HuH-7 (cell line): ENCODE data around the gene CEBPA.
A peak's percentile ranks its signal among the peaks of the same experiment; 100 is the strongest.

ENCODE experiments used
- DNase-seq: peaks from one replicate; pipeline ENCODE4 v3.0.0; 2011; ENCODE audit warnings: low spot score

CEBPA gene

GRCh38 chr19:33287438-33287837, 14.9 kb downstream of the CEBPA start:
- no peak for DNase-seq

GRCh38 chr19:33286899-33287298, 15.4 kb downstream of the CEBPA start:
- no peak for DNase-seq

GRCh38 chr19:33285441-33285927, 16.9 kb downstream of the CEBPA start:
- no peak for DNase-seq

- DNase-seq = no peak
Measured at GRCh38 chr19:33284756-33285155, 17.6 kb downstream of the CEBPA start.

GRCh38 chr19:33284146-33284643, 18.1 kb downstream of the CEBPA start:
- no peak for DNase-seq

DNA sequence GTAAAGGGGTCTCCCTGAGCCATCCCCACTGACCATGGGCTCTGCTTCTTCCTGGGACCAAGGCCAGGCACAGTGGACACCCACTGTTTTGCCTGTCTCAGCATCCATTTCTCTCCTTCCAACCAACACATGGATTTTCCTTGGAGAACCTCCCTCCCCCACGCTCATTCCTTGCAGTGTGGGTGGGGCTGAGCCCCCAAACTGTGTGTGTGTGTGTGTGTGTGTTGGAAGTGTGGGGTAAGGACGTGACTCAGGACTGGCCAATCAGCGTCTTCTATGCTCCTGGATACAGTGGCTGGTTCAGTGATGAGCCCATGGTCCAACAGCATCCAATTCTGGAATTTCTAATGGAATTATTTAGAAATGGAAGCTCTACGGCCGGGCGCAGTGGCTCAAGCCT, 18.7 kb downstream of the CEBPA start:
- no peak for DNase-seq

GRCh38 chr19:33282036-33282671, 20.2 kb downstream of the CEBPA start:
- no peak for DNase-seq

DNA sequence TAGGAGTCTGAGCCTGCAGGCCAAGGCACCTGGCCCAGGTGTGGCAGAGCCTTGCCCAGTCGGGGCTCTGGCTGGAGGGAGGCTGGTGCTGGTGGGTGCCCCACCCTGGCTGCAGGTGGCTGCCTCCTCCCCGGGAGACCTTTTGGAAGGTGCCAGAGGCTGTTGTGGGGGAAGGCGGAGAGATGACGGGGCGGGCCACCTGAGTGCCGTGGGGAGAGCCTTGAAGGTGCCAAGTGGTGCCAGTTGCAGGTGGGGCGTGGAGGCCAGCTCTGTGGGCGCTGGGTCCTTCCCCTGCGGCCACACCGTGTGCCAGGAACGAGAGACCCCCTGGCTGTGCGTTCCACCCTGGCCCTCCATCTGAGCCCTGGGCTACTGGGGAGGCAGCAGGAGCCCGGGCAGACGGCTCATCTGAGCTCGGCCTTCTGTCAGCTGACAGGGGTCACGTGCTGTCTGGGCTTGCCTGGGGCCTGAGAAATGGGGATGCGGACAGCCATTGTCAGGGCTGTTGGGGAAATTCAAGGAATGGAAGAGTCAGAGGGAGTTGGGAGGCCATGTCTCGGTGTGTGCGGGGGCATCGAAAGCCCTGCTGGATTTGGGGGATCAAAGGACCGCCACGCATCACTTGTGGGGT, 20.9 kb downstream of the CEBPA start:
- DNase-seq = no peak

DNA sequence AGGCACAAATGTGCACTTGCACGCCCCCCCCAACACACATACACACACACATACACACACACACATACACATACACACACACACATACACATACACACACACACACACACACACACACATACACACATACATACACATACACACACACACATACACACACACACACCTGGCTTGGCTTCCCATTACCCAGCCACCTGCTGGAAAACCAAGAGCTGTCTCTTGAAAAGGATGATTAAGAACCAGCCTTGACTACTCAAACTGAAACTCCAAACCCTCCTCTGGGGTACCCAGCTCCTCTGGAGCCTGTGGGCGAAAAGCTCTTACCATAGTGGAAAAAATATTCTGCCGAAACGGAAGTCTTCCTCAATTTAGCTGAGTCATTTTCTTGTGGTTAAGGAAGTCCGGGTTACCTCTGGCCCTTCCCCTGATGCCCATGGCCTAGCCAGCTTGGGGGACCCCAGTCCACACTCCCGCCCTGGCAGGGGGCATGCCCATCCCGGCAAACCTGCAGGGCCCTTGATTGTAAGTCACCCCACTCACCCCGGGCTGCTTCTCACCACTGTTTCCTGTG, 21.9 kb downstream of the CEBPA start:
- DNase-seq = no peak

DNA sequence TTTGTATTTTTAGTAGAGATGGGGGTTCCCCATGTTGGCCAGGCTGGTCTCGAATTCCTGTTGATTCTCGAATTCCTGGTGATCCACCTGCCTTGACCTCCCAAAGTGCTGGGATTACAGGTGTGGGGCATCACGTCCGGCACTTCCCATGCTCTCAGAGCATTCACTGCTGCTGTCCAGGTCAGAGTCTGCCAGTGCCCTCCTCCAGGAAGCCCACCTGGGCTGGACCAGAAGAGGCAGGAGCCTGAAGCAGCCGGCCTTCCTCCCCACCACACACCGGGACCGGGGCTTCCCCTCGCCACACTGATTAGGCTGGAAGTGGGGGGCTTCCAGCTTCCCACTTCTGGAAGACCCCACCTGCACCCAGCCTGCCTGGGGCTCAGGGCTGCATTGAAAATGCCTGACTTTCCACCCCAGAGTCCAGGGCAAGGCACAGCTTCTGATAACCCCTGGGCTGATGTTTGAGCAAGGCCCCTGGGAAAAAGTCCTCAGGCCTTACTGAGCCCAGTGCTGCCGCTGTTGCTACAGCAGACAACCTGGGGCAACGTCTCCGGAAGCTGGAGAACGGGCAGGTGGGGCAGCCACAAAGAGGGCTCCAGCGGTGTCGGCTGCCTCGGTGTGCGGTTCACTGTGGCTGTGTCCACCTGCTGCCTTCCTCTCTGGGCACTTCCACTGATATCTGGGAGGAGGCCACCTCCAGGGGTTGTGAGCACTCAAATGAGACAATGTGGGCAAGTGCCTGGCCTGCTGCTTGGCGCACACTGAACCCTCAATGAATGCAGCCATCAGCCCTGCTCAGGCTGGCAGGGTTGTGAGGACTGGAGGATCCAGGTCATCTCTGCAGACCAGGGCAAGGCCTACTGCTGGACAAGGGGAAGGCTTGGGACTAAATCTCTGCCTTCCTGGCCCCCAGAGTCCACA, 22.6 kb downstream of the CEBPA start:
- DNase-seq = no peak

GRCh38 chr19:33278403-33279269, 23.7 kb downstream of the CEBPA start:
- no peak for DNase-seq

GRCh38 chr19:33278023-33278402, 24.3 kb downstream of the CEBPA start:
- DNase-seq = no peak

DNA sequence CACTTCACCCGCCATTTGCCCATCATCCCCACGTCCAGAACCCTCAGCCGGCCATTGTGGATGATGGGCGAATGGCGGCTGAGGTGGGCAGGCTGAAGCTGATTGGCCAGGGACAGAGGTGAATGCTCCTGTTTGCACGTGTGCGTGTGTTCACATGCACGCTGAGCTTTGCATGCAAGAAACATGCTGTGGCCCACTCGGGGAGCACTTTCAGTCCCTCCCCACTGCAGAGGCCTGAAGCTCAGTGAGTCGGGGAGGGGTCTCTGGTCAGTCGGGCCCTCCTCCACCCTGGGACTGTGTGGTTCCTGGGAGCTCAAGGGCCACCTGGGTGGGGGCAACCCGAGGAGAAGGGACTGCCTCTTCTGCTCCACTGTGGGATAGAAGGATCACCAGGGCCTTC, 24.9 kb downstream of the CEBPA start:
- DNase-seq = no peak

DNA sequence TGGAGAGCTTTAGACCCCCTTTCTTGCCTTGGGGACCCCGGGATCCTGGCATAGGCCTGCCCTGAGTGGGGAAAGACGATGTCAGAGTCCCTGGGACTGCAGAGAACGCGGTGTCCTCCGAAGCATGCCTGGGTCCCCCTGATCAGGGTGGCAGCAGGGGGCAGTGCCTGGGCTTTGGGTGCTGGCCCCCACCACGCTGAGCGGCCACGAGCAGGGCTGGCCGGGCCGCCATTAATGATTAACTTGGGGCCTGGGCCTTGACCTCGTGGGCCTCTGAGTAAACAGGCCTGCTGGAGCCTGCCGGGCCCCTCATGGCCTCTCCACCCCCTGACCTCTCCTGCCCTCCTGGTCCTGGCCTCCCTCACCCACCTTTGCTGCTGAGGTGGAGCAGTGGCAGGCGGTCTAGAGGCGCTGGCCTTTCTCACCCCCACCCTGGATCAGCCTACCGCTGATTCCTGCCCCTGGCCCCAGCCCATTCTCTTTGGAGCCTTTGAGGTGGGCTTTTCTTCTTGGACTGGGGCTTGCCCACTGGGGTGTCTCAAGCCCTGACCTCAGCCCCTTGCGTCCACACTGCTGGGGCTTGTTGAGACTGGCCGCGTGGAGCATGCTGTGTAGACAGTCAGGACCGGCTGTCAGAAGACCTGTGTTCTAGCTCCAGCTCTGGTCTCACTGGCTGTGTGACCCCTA, 26.3 kb downstream of the CEBPA start:
- peak; percentile 98 for DNase-seq

GRCh38 chr19:33275559-33275932, 26.8 kb downstream of the CEBPA start:
- DNase-seq = no peak

- DNase-seq = no peak
Measured at GRCh38 chr19:33274663-33275558, 27.4 kb downstream of the CEBPA start.

DNA sequence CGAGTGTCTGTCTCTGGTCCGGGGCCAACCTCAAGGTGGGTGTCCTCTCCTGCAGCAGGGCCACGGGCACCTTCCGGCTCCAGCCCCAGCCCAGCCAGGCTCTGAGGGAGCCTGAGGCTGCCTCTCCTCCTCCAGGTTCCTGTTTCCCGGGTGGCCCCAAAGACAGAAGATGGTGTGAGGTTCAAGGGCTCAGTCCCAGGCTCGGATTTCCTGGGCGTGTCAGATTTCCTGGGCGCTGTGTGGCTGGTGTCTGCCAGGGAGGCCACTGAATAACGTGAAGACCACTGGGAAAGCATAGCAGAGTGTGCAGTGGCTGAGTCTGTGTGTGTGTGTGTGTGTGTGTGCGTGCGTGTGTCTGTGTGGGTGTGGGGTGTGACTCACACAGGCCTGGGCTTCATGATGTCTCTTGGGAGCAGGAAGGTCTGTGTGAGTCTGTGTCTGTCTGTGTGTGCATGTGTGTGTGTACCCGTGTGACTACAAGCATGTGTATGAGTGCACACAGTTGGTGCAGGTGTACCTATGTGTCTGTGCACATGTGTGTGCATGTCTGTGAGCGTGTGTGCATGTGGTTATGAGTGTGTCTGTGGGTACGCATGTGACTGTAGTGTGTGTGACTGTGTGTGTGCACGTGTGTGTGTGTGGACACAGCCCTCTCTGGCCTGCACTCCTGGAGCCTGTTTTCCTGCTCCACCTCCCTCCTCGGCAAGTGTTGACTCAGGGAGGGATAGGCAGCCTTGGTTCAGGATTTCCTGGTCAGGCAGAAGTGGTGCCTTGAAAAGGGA, 28.3 kb downstream of the CEBPA start:
- DNase-seq = peak; percentile 90

DNA sequence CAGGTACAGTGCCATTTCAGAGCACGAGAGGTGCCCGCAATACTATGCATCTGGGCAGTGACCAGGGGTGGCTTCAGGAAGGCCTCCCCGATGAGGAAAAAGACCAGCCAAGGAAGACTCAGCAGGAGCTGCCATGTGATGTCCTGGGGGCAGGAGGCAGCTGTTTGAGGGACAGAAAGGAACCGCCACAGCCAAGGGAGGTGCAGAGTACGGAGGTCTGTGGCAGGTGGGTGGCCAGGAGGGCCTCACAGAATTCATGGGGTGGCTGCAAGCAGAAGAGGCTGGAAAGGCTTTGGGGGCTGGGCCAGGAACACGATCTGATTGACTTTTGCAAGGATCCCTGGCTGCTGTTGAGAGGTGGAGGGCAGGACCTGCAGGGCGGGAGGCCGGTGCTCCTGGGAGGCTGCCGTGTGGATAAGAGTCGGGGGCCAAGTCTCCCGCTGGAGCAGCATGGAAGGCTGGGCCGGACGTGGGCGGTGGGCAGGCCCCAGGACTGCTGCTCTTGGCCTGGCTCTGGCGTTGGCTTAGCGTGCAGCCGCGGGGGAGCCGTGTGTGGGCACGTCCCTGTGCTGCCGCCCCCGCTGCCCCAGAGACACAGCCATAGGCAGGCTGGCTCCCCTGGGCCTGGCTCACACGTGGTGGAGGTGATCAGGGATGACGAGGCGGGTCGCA, 29.1 kb downstream of the CEBPA start:
- no peak for DNase-seq
